ENCODE results near the gene PLCH2. TPM values are rescaled to one million over a fixed set of nuclear protein-coding genes. Genes with fewer than 3 reads are reported as not detected.
A peak's percentile ranks its signal among the peaks of the same experiment; 100 is the strongest.

PLCH2 gene, protein sequence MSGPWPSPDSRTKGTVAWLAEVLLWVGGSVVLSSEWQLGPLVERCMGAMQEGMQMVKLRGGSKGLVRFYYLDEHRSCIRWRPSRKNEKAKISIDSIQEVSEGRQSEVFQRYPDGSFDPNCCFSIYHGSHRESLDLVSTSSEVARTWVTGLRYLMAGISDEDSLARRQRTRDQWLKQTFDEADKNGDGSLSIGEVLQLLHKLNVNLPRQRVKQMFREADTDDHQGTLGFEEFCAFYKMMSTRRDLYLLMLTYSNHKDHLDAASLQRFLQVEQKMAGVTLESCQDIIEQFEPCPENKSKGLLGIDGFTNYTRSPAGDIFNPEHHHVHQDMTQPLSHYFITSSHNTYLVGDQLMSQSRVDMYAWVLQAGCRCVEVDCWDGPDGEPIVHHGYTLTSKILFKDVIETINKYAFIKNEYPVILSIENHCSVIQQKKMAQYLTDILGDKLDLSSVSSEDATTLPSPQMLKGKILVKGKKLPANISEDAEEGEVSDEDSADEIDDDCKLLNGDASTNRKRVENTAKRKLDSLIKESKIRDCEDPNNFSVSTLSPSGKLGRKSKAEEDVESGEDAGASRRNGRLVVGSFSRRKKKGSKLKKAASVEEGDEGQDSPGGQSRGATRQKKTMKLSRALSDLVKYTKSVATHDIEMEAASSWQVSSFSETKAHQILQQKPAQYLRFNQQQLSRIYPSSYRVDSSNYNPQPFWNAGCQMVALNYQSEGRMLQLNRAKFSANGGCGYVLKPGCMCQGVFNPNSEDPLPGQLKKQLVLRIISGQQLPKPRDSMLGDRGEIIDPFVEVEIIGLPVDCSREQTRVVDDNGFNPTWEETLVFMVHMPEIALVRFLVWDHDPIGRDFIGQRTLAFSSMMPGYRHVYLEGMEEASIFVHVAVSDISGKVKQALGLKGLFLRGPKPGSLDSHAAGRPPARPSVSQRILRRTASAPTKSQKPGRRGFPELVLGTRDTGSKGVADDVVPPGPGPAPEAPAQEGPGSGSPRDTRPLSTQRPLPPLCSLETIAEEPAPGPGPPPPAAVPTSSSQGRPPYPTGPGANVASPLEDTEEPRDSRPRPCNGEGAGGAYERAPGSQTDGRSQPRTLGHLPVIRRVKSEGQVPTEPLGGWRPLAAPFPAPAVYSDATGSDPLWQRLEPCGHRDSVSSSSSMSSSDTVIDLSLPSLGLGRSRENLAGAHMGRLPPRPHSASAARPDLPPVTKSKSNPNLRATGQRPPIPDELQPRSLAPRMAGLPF (N-terminal part only)
- total RNA-seq (2022) (92.6 and 123 TPM in 2 replicates), Bru-seq, nascent RNA (percentile 48 among the genes with signal in this experiment), BruChase-seq, experiment 1, labeled RNA remaining after a 6-hour chase (percentile 65 among the genes with signal in this experiment), BruChase-seq, experiment 2, labeled RNA remaining after a 2-hour chase (percentile 55 among the genes with signal in this experiment)
- long read RNA-seq, partial matches to known transcripts = 89 of 95 reads
- long read RNA-seq, other reads (novel, unspliced or antisense) = 6 of 95 reads

DNA sequence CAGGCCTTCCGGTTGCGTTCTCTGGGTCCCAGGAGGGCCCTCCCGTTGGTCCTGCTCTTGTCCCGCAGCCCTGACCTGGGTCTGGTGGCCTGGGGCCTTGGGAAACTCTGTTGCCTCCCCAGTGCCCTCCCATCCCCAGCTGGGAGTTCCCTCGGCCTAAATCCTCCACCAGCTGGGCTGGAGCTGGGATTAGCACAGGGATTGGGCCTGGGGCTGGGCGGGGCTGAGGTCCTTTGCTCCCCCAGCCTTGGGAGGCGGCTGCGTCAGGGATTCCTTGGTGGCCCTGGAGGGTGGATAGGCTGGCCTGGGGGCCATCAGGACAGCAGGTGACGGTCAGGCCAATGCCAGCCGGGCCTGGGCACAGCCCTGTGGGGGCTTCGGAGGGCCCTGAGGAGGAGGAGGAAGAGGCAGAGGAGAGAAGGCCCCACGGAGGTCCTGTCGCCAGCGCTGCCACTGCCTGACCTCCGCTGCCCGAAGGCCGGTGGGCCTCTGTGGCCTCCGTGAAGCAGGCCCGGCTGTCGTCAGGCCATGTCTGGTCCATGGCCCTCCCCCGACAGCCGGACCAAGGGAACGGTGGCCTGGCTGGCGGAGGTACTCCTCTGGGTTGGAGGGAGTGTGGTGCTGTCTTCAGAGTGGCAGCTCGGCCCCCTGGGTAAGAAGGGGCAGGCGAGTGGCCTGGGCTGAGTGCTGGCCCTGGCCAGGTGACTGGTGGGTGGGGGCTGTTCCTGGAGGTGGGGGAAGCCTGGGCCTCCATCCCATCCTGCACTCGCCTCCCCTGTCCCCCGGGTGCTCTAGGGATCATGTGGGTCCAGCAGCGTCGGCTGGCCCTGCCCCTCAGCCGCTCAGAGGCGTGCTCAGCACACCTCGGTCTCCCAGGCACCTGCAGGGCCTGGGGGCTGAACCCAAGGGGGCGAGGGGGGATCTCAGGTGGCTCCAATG lies at the start of gene PLCH2:
Gene PLCH2 (plus strand): TSS at position 229 of the 939 bp plus-strand sequence. CDS start 300 bp downstream, at position 529.
- no peak within 1 kb of the TSS for H3K27ac Mint-ChIP-seq (ENCODE audit: low read depth, unreplicated experiment)
- no peaks in the 10 kb centered on the region for H3K9me3 Mint-ChIP-seq (ENCODE audit: unreplicated experiment)
- H3K27me3 Mint-ChIP-seq (ENCODE audit: insufficient read depth, unreplicated experiment) = no peaks in the 10 kb centered on the region
- H3K4me1 Mint-ChIP-seq (ENCODE audit: insufficient read depth, unreplicated experiment) = peaks cover 4% of the 10 kb centered on the region
- no TSS peak for BruUV-seq (replicated peaks)
- ChIA-PET POLR2A (no interaction called here), CTCF (no interaction called here)
- TF ChIP-seq, protein P1, sequence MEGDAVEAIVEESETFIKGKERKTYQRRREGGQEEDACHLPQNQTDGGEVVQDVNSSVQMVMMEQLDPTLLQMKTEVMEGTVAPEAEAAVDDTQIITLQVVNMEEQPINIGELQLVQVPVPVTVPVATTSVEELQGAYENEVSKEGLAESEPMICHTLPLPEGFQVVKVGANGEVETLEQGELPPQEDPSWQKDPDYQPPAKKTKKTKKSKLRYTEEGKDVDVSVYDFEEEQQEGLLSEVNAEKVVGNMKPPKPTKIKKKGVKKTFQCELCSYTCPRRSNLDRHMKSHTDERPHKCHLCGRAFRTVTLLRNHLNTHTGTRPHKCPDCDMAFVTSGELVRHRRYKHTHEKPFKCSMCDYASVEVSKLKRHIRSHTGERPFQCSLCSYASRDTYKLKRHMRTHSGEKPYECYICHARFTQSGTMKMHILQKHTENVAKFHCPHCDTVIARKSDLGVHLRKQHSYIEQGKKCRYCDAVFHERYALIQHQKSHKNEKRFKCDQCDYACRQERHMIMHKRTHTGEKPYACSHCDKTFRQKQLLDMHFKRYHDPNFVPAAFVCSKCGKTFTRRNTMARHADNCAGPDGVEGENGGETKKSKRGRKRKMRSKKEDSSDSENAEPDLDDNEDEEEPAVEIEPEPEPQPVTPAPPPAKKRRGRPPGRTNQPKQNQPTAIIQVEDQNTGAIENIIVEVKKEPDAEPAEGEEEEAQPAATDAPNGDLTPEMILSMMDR (IDR thresholded peaks at IDR 0.05; ENCODE audit: unreplicated experiment) = no peak
- intact Hi-C loops (cut with micrococcal nuclease) = no loop called here
- no peak within 1 kb of the TSS for H3K4me3 Mint-ChIP-seq (ENCODE audit: unreplicated experiment)
- peaks cover 18% of the 10 kb centered on the region for H3K36me3 Mint-ChIP-seq (ENCODE audit: insufficient read depth, unreplicated experiment)
- no peak for DNase-seq (ENCODE audit: unreplicated experiment)

DNA sequence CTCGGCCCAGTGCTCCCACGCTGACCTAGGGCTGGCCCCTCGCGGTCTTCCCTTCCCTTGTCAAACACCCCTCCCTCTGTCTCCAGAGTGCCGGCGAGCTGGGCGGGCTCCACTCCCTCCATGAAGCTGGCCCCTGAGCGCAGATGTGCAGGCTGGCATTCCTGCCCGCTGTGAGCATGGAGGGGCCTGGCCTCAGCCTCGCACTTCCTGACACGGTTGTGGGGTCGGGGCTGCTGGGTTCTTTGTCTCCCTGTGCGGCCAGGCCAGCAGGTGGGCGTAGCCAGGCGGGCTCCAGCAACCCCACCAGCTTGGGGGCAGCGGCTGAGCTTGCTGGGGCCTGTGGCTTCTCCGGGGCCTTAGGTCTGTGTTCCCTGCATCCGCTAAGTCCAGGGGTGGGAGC lies 49.5 kb upstream of the PLCH2 start:
- BruUV-seq (replicated peaks) = no TSS peak
- ChIA-PET CTCF (interaction anchor here (0.6 to 3.9 kb wide), 4 partner anchors 11 to 998 kb away, joined by 3 to 21 read pairs (median 10); no protein-coding TSS in a partner anchor), POLR2A (no interaction called here)
- no peak for DNase-seq (ENCODE audit: unreplicated experiment)
- peaks cover 8% of the 10 kb centered on the region for H3K9me3 Mint-ChIP-seq (ENCODE audit: unreplicated experiment)
- H3K4me1 Mint-ChIP-seq (ENCODE audit: insufficient read depth, unreplicated experiment) = no peaks in the 10 kb centered on the region
- no peak overlapping the region for H3K4me3 Mint-ChIP-seq (ENCODE audit: unreplicated experiment)
- H3K27me3 Mint-ChIP-seq (ENCODE audit: insufficient read depth, unreplicated experiment) = no peaks in the 10 kb centered on the region
- H3K27ac Mint-ChIP-seq (ENCODE audit: low read depth, unreplicated experiment) = peak overlapping the region; percentile 23
- TF ChIP-seq, protein P1 (IDR thresholded peaks at IDR 0.05; ENCODE audit: unreplicated experiment) = no peak
- intact Hi-C loops (cut with micrococcal nuclease) = no loop called here
- peaks cover 4% of the 10 kb centered on the region for H3K36me3 Mint-ChIP-seq (ENCODE audit: insufficient read depth, unreplicated experiment)

DNA sequence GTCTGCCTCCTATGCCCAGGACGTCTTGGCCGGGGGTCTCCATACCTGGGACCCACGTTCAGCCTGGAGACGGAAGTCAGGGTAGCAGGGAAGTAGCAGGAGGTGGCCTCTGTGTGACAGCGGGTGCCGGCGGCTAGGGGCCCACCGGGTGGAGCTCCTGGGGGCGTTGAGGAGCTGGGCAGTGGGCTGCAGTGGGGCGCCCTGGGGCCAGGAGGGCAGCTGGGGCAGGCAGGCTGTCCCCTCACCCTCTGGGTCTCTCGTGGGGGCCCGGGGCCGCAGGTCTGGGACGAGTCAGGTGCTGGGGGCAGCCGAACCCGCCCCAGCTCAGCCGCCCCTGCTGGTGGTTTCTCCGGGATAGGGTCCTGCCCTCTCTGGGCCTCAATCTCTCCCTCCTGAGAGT lies 49.0 kb upstream of the PLCH2 start:
- H3K9me3 Mint-ChIP-seq (ENCODE audit: unreplicated experiment) = peaks cover 8% of the 10 kb centered on the region
- CTCF ChIA-PET = interaction anchor here (0.6 to 3.9 kb wide), 3 partner anchors 12 to 997 kb away, joined by 3 to 21 read pairs (median 14); no protein-coding TSS in a partner anchor
- no TSS peak for BruUV-seq (replicated peaks)

More for the DNA sequence above, 49.0 kb upstream of the PLCH2 start:
- POLR2A ChIA-PET = no interaction called here
- peaks cover 4% of the 10 kb centered on the region for H3K36me3 Mint-ChIP-seq (ENCODE audit: insufficient read depth, unreplicated experiment)
- peak overlapping the region; percentile 90 for H3K27ac Mint-ChIP-seq (ENCODE audit: low read depth, unreplicated experiment)
- DNase-seq (ENCODE audit: unreplicated experiment) = no peak
- H3K4me1 Mint-ChIP-seq (ENCODE audit: insufficient read depth, unreplicated experiment) = no peaks in the 10 kb centered on the region
- no peak overlapping the region for H3K4me3 Mint-ChIP-seq (ENCODE audit: unreplicated experiment)
- intact Hi-C loops (cut with micrococcal nuclease) = no loop called here
- TF ChIP-seq, protein P1 (IDR thresholded peaks at IDR 0.05; ENCODE audit: unreplicated experiment) = no peak
- H3K27me3 Mint-ChIP-seq (ENCODE audit: insufficient read depth, unreplicated experiment) = no peaks in the 10 kb centered on the region

All from MCF 10A (cell line).